ENCODE results near the gene CNTLN. TPM values are rescaled to one million over a fixed set of nuclear protein-coding genes. Genes with fewer than 3 reads are reported as not detected.

The CNTLN gene
- total RNA-seq, 1 donor from 2014 or later: 7.4 TPM

DNA sequence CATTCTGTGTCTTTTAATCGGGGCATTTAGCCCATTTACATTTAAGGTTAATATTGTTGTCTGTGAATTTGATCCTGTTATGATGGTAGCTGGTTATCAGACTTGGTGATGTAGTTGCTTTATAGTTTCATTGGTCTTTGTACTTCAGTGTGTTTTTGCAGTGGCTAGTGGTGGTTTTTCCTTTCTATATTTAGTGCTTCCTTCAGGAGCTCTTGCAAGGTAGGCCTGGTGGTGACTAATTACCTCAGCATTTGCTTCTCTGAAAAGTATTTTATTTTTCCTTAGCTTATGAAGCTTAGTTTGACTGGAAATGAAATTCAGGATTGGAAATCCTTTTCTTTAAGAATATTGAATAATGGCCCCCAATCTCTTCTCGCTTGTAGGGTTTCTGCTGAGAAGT lies 156.9 kb downstream of the CNTLN start:
- Histone ChIP-seq H3K36me3 (no peaks in the 10 kb centered on the region), H3K27me3 (no peaks in the 10 kb centered on the region), H3K27ac (no peak overlapping the region), H3K4me3 (no peak overlapping the region), H3K4me1 (no peaks in the 10 kb centered on the region), H3K9me3 (no peaks in the 10 kb centered on the region)
- TF ChIP-seq, protein P1, sequence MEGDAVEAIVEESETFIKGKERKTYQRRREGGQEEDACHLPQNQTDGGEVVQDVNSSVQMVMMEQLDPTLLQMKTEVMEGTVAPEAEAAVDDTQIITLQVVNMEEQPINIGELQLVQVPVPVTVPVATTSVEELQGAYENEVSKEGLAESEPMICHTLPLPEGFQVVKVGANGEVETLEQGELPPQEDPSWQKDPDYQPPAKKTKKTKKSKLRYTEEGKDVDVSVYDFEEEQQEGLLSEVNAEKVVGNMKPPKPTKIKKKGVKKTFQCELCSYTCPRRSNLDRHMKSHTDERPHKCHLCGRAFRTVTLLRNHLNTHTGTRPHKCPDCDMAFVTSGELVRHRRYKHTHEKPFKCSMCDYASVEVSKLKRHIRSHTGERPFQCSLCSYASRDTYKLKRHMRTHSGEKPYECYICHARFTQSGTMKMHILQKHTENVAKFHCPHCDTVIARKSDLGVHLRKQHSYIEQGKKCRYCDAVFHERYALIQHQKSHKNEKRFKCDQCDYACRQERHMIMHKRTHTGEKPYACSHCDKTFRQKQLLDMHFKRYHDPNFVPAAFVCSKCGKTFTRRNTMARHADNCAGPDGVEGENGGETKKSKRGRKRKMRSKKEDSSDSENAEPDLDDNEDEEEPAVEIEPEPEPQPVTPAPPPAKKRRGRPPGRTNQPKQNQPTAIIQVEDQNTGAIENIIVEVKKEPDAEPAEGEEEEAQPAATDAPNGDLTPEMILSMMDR (IDR thresholded peaks at IDR 0.05): no peak
- no peak for DNase-seq
- intact Hi-C loops (cut with DNase I): no loop called here
- no peak for ATAC-seq

DNA sequence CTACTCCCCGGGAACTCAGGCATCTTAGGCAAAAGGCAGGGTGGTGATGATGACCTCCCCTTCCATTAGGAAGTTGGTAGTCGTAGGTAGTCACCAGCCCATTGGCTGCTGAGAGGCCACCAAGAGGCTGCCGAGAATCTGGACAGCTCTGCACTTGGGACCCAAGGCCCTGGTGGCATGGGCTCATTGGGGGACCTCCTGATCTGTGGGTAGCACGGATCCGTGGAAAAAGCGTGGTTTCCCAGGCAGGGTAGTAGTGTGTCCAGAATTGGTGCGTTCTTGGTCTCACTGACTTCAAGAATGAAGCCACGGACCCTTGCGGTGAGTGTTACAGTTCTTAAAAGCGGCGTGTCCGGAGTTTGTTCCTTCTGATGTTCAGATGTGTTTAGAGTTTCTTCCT lies 158.8 kb downstream of the CNTLN start:
- no peaks in the 10 kb centered on the region for H3K36me3 ChIP-seq
- H3K4me1 ChIP-seq: no peaks in the 10 kb centered on the region
- ATAC-seq: no peak
- intact Hi-C loops (cut with DNase I): no loop called here
- no peaks in the 10 kb centered on the region for H3K9me3 ChIP-seq
- TF ChIP-seq, protein P1 (IDR thresholded peaks at IDR 0.05): no peak
- no peak overlapping the region for H3K4me3 ChIP-seq
- peak; percentile 28 for DNase-seq
- H3K27ac ChIP-seq: no peak overlapping the region
- no peaks in the 10 kb centered on the region for H3K27me3 ChIP-seq

DNA sequence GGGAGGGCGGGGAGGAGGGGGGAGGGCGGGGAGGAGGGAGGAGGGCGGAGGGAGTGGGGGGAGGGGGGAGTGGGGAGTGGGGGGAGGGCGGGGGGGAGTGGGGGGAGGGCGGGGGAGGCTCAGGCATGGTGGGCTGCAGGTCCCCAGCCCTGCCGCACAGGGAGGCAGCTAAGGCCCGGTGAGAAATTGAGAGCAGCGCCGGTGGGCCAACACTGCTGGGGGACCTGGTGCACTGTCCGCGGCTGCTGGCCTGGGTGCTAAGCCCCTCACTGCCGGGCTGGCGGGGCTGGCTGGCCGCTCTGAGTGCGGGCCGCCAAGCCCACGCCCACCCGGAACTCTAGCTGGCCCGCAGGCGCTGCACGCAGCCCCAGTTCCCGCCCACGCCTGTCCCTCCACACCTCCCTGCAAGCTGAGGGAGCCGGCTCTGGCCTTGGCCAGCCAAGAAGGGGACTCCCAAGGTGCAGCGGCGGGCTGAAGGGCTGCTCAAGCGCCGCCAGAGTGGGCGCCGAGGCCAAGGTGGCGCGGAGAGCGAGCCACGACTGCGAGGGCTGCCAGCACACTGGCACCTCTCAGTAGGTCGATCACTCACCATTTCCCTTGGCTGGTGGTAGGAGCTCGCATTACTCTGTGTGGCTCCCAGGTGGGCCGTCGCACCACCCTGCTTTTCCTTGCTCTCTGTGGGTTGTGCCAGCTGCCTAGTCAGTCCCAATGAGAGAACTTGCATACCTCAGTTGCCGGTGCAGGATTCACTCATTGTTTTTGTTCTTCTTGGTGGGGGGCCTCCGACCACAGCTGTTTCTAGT lies 160.2 kb downstream of the CNTLN start:
- DNase-seq (no peak), ATAC-seq (no peak)
- Histone ChIP-seq H3K9me3 (no peaks in the 10 kb centered on the region), H3K27ac (no peak overlapping the region), H3K4me3 (no peak overlapping the region), H3K36me3 (no peaks in the 10 kb centered on the region), H3K4me1 (no peaks in the 10 kb centered on the region), H3K27me3 (no peaks in the 10 kb centered on the region)
- TF ChIP-seq, protein P1 (IDR thresholded peaks at IDR 0.05): no peak
- intact Hi-C loops (cut with DNase I): no loop called here

DNA sequence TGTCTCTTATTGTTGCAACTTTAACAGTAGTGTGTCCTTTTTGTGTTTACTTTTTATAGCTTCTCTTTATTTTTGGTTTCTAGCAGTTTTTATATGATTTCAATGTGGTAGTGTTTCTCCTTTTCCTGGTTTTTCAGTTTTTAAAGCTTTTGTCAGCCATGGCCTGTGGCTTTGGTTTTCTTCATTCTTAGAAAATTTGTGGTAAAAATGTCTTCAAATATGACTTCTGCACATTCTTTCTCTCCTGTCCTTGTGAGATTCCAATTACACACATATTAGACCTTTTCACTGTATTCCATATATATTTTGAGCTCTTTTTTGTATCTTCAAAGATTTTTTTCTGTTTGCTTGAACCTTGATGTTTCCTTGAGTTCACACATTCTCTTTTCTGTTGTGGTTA lies 180.5 kb downstream of the CNTLN start:
- Histone ChIP-seq H3K27ac (no peak overlapping the region), H3K27me3 (no peaks in the 10 kb centered on the region), H3K36me3 (no peaks in the 10 kb centered on the region), H3K4me3 (no peak overlapping the region), H3K9me3 (no peaks in the 10 kb centered on the region), H3K4me1 (no peaks in the 10 kb centered on the region)
- no peak for ATAC-seq
- no peak for DNase-seq
- TF ChIP-seq, protein P1 (IDR thresholded peaks at IDR 0.05): no peak
- intact Hi-C loops (cut with DNase I): no loop called here

DNA sequence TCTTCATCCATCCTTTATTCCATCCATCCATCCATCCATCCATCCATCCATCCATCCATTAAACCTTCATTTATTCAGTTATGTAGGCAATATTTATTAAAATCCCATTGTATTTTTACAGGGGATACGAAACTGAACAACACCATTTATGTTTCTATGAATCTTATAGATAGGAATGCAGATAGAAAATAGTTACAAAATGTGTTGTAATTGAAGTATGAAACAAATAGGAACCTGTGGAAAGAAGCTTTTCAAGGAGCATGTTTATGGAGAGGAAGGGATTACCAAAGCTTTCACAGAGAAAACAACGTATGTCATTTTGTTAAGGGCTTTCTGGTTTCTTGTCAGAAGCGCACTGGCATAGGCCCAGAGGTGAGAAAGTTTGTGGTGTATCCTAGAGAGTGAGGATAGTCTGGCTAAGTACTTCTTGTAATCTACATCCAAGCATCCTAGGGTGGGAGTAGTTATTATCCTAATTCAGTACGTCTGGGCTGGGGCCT lies 184.0 kb downstream of the CNTLN start:
- Histone ChIP-seq H3K36me3 (no peaks in the 10 kb centered on the region), H3K4me1 (no peaks in the 10 kb centered on the region), H3K4me3 (no peak overlapping the region), H3K27ac (no peak overlapping the region), H3K27me3 (no peaks in the 10 kb centered on the region), H3K9me3 (no peaks in the 10 kb centered on the region)
- TF ChIP-seq, protein P1 (IDR thresholded peaks at IDR 0.05): no peak
- ATAC-seq: no peak
- DNase-seq: no peak
- intact Hi-C loops (cut with DNase I): no loop called here

Measured in upper lobe of right lung (tissue), 1 donor.